ENCODE results near the gene KPNB1.

The KPNB1 gene

GRCh38 chr17:47714773-47715396 lies 65.2 kb downstream of the KPNB1 start:
- no peak for DNase-seq

- no peak for DNase-seq
These were observed 66.1 kb downstream of the KPNB1 start for GRCh38 chr17:47715669-47716325.

- DNase-seq, result no peak
These were observed 66.7 kb downstream of the KPNB1 start for GRCh38 chr17:47716375-47716774.

GRCh38 chr17:47717261-47717697 lies 67.6 kb downstream of the KPNB1 start:
- DNase-seq, result no peak

DNA sequence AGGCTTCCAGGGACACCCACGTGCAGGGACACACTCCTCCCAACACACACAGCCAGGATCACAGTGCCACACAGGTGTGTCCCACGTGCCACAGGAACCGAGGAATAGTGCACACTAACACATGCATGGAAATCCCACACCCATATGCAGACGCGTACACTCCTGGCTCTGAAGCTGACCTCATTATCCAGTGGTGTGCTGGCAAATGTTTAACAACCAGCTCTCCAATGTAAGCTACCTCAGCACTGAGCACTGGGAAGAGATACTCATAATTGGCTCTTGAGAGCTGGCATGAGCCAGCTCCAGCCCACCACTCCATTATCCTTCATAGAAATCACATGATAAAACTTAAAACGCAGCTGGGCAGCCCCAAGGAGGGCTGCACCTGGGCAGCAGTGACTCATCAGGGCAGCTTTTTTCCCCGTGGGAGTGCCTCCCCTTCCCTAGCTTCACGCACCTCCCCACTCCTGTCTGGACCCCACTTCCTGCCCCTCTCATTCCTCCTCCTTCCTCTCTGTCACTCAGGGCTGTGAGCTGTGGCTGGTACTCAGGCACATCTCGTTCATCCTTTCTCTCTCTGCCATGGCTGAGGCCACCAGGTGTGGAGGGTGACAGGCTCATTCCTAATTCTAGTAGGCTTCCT lies 68.4 kb downstream of the KPNB1 start:
- peak; percentile 71 for DNase-seq

DNA sequence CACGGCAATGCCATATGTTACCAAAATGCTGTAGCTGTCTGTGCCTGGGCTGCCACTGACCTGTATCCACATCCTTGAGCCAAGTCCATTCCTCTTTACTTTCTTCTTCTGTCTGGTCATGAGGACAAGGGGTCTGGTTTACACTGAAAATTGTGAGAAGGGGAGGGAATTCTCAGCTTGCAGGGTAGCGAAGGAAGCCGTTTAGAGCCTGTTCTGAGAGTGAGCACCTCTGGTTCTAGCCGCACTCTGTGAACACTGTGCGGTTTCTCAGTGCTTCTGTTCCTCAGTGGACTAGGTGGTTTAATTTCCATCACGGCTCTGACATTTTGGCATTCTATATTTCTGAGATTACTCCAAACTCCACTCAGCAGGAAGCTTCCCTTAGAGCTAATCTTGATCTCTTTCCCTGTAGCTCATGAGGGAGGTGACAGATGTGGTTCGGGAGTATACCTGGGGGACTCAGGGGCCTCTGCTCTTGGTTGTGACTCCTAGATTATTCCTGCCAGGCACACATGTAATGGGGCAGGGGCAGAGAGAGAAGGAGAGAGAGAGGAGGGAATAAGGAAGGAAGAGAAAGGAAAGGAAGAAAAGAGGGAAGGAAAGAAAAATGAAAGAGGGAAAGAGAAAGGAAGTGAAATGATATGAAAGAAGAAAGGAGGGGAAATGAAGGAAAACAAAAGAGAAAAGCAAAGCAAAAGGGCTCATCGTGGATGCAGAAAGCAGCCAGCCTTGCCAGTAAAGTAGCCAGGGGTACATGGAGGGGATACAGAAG lies 69.1 kb downstream of the KPNB1 start:
- no peak for DNase-seq

- no peak for DNase-seq
These were observed 69.9 kb downstream of the KPNB1 start for GRCh38 chr17:47719411-47720152.

DNA sequence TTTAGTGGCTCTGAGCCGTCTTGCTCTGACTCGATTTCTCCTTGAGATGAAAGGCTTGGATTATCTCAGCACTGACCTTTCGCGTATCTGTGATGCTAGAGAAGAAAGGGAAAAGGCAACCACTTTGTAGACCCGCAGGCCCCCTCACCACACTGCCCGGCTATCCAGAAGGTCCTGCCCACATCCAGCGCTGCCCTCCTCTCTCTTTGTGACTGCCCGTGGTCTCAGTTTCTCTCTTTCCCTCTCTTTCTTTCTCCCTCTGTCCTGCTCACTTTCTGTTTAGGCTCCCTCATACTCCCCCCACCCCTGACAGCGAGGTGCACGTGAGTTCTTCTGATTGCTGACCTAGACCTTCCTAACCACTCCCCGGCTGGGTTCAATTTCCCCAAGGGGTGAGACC lies 70.5 kb downstream of the KPNB1 start:
- no peak for DNase-seq

DNA sequence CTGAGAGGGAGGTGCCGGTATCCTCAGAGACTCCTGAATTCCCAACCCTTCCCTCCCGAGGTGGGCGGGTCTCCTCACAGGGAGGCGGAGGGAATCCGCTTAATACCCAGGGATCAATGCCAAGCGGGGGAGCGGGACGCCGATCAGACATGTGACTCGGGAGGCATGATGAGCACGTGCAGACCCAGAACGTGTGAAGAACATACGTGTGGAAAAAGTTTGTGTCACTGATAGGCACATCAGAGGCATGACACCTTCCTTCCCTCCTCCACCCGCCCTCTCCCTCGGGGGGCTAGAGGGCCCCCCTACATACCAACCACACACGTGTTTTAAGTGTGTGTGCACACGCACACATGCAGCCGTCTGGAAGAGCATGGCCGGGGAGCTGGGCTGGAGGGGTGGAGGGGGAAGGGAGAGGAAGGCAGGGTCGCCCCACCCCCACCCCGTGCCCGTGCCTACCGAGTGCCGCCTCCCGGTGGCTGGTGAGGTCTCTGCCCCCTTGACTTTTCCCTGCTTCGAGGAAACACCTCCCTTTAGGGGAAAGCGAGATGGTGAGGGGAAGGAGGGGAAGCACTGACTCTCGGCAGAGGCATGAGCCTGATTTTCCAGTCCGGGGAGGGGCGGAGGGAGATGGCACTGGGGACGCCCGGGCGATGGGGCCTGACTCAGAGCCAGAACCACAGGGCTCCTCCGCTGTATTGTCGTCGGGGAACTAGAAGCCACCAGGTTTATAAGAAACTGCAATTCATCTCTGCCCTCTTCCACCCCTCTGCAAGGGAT lies 71.2 kb downstream of the KPNB1 start:
- DNase-seq, result no peak

- DNase-seq, result no peak
These were observed 72.0 kb downstream of the KPNB1 start for GRCh38 chr17:47721725-47722124.

DNA sequence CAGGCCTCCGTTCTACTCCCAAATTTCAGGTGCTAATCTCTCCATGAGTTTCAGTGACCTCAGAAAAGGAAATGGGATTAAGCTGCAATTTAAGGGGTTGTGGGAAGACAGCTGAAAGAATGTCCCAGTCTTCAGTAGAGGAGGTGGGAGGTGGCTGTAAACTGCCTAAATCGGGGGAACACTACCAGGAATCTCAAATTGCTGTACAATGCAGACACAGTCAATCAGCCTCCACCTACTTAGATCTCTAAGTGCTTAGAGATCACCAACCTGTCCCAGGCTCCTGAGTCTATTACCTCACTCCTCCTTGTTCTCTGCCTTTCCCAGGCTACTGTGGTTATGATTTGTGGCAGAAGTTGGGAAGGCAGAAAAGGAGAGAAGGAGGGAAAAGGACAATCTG lies 75.0 kb downstream of the KPNB1 start:
- no peak for DNase-seq

- no peak for DNase-seq
These were observed 75.9 kb downstream of the KPNB1 start for GRCh38 chr17:47725446-47726111.

- DNase-seq, result no peak
These were observed 77.3 kb downstream of the KPNB1 start for GRCh38 chr17:47726796-47727703.

- DNase-seq, result peak; percentile 9
These were observed 78.0 kb downstream of the KPNB1 start for GRCh38 chr17:47727704-47728036.

GRCh38 chr17:47728214-47728877 lies 78.6 kb downstream of the KPNB1 start:
- no peak for DNase-seq

- DNase-seq, result no peak
These were observed 79.8 kb downstream of the KPNB1 start for GRCh38 chr17:47729476-47729875.

- no peak for DNase-seq
These were observed 81.0 kb downstream of the KPNB1 start for GRCh38 chr17:47730681-47731080.

DNA sequence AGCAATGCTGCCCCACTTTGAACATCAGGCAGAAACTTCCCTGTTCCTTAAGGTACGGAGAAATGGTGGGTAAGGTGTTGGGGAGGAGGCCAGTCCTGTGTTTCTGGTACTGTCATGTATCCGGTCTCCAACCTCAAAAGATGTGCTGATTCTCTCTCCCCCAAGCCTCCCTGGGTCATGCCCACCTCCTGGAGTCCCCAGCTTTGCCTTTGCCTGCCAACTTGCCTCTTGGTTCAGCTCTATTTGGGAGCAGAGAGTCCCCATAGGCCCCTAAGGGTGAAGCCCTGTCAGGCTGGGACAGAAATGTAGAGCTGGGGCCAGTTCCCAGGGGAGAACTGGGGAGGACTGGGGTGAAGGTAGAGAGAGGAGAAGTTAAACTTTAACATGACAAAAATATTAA lies 81.7 kb downstream of the KPNB1 start:
- DNase-seq, result no peak

DNA sequence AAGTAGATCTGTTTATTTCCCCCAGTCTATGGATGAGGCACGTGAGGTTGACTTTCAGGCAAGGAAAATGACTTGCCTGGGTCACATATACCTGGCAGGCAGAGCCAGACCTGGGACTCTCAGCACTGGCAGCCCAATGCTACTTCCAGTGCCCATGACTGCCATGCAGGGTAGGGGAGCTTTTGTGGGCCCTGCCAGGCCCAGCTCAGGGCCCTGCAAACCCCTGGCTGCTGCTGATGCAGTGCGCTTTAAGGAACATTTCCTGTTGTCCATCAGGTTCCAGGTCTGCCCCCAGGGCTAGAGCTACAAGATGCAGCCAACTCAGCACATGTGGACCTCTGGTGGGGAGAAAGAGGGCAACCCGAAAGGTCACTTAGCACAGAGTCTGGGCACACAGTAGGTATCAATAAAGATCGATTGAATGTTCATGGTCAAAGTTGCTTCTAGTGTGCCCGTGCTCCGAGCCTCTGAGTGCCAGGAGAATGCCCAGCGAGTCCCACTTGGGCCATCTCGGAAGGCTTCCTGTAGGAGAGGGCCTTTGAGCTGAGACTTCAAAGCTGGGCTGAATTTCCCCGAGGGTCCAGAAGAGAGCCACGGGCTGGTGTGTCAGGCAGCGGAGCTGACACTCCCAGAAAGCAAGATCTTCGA lies 82.8 kb downstream of the KPNB1 start:
- DNase-seq, result no peak

All from DMS79 (cell line).